ENCODE results near the gene PLPPR1.
A peak's percentile ranks its signal among the peaks of the same experiment; 100 is the strongest.

The PLPPR1 gene

GRCh38 chr9:101025940-101026339, 2.6 kb upstream of the PLPPR1 start:
- peaks cover 9 to 33% (median 19%) of the 10 kb centered on the region in 5 donors for H3K27me3 ChIP-seq (ENCODE audit: control insufficient read depth in 5 of 5, insufficient read depth in 4 of 5, low read length in 5 of 5)
- H3K9me3 ChIP-seq (ENCODE audit: control insufficient read depth in 5 of 5, low read length in 5 of 5): peaks cover 0 to 3% (median 0%) of the 10 kb centered on the region in 5 donors
- H3K36me3 ChIP-seq (ENCODE audit: control insufficient read depth in 5 of 5, insufficient read depth in 5 of 5, low read length in 5 of 5): no peaks in the 10 kb centered on the region
- no peak overlapping the region for H3K9ac ChIP-seq (ENCODE audit: low read length in 5 of 5)
- no peak overlapping the region for H3K4me3 ChIP-seq (ENCODE audit: low read depth in 1 of 5, low read length in 5 of 5)
- H3K4me1 ChIP-seq (ENCODE audit: control insufficient read depth in 5 of 5, insufficient read depth in 5 of 5, low read length in 5 of 5): peaks cover 0 to 27% (median 17%) of the 10 kb centered on the region in 5 donors
- H3K27ac ChIP-seq (ENCODE audit: low read depth, low read length): no peak overlapping the region

DNA sequence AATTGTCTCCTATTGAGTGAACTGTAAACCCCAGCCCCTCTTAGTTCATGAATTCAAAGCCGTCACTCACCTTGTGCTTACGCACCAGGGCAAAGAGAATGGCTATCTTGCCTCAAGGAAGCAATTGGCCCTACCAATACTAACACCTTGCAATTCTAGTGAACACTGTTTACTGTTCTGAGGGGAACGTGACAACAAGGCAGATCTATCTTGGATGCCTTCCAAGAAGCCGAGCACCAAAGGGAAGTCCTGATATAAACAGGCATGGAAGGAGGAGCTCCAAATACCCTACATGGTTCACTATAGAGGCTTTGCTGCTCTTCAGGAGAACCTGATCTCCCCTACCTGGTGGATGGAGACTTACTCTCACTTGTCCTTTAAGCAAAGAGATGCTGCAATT, 1.7 kb upstream of the PLPPR1 start:
- Histone ChIP-seq H3K27me3 (ENCODE audit: control insufficient read depth in 5 of 5, insufficient read depth in 4 of 5, low read length in 5 of 5) (peaks cover 9 to 33% (median 19%) of the 10 kb centered on the region in 5 donors), H3K9ac (ENCODE audit: low read length in 5 of 5) (no peak overlapping the region), H3K27ac (ENCODE audit: low read depth, low read length) (no peak overlapping the region), H3K4me3 (ENCODE audit: low read depth in 1 of 5, low read length in 5 of 5) (no peak overlapping the region), H3K36me3 (ENCODE audit: control insufficient read depth in 5 of 5, insufficient read depth in 5 of 5, low read length in 5 of 5) (no peaks in the 10 kb centered on the region), H3K4me1 (ENCODE audit: control insufficient read depth in 5 of 5, insufficient read depth in 5 of 5, low read length in 5 of 5) (peaks cover 0 to 27% (median 17%) of the 10 kb centered on the region in 5 donors), H3K9me3 (ENCODE audit: control insufficient read depth in 5 of 5, low read length in 5 of 5) (peaks cover 0 to 3% (median 0%) of the 10 kb centered on the region in 5 donors)

- Histone ChIP-seq H3K4me3 (ENCODE audit: low read depth in 1 of 5, low read length in 5 of 5) (no peak overlapping the region), H3K27me3 (ENCODE audit: control insufficient read depth in 5 of 5, insufficient read depth in 4 of 5, low read length in 5 of 5) (peaks cover 9 to 33% (median 19%) of the 10 kb centered on the region in 5 donors), H3K36me3 (ENCODE audit: control insufficient read depth in 5 of 5, insufficient read depth in 5 of 5, low read length in 5 of 5) (no peaks in the 10 kb centered on the region), H3K9me3 (ENCODE audit: control insufficient read depth in 5 of 5, low read length in 5 of 5) (peaks cover 0 to 3% (median 0%) of the 10 kb centered on the region in 5 donors), H3K27ac (ENCODE audit: low read depth, low read length) (no peak overlapping the region), H3K4me1 (ENCODE audit: control insufficient read depth in 5 of 5, insufficient read depth in 5 of 5, low read length in 5 of 5) (peaks cover 0 to 27% (median 17%) of the 10 kb centered on the region in 5 donors), H3K9ac (ENCODE audit: low read length in 5 of 5) (no peak overlapping the region)
These were observed 1.3 kb upstream of the PLPPR1 start for GRCh38 chr9:101027236-101027635.

DNA sequence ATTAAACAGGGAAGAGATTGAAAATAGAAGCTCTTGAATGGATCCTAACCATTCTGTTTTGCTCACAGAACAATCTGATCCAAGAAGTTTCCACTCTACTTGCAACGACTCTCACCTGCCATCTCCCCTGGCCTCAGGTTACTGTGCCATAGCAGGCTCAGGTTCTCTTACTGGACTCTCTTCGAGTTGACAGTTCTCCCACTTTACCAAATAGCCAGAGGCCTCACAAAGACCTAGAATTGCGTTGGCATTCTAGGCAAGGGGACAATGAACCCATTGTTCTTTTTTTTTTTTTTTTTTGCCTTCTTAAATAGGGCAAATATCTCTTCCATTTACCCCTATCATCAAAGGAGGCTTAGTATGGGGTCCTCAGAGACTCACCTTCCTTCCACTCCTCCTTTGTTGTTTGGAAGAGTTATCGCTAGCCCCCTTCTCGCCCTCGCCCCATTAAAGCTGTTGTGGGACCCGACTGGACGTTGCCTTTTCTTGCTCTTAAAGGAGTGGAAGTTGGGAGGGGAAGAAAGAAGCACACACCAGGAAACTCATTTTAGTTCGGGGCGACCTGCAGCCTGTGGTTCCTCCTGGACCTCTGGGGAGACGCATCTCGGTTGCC, 688 bp upstream of the PLPPR1 start:
- peaks cover 0 to 27% (median 17%) of the 10 kb centered on the region in 5 donors for H3K4me1 ChIP-seq (ENCODE audit: control insufficient read depth in 5 of 5, insufficient read depth in 5 of 5, low read length in 5 of 5)
- H3K9ac ChIP-seq (ENCODE audit: low read length in 5 of 5): no peak overlapping the region
- no peaks in the 10 kb centered on the region for H3K36me3 ChIP-seq (ENCODE audit: control insufficient read depth in 5 of 5, insufficient read depth in 5 of 5, low read length in 5 of 5)
- peaks cover 9 to 33% (median 19%) of the 10 kb centered on the region in 5 donors for H3K27me3 ChIP-seq (ENCODE audit: control insufficient read depth in 5 of 5, insufficient read depth in 4 of 5, low read length in 5 of 5)
- peak overlapping the region; percentile 45 to 81 (median 63) for H3K4me3 ChIP-seq (ENCODE audit: low read depth in 1 of 5, low read length in 5 of 5)
- H3K9me3 ChIP-seq (ENCODE audit: control insufficient read depth in 5 of 5, low read length in 5 of 5): peaks cover 0 to 3% (median 0%) of the 10 kb centered on the region in 5 donors
- no peak overlapping the region for H3K27ac ChIP-seq (ENCODE audit: low read depth, low read length)

DNA sequence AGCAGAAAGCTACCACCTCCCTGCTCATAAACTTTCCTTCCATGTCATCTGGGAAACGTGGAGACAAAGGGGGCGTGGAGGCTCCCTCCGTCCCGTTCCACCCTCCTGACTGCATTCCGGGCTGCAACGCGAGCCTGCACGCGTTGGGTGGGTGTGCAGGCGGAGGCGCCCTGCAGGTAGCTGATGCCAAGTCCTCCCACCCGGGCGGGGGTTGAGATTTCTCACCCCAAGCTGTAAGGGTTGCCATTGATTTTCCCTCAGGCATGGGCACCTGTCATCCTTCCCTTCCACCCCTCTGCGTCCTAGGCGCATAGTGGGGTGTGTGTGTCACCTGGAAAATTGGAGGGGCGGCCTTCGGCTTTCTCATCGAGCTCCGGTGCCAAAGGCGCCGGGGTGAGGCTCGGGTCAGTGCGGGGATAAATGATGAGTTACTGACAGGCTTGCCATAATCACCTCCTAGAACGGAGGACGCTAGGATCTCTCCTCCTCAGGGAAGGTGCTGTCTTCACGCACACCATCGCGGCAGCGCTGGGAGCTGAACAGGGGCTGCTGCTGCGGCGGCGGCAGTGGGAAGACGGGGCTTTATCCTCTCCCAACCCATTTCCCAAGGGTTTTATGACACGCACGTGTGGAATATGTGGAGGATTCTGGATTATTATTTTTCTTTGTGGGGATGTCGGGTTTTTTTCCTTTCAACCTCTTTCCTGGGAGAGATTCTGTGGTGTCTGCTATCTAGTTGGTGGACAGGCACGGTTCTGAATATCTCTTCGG, 973 bp downstream of the PLPPR1 start:
- Histone ChIP-seq H3K36me3 (ENCODE audit: control insufficient read depth in 5 of 5, insufficient read depth in 5 of 5, low read length in 5 of 5) (no peaks in the 10 kb centered on the region), H3K4me3 (ENCODE audit: low read depth in 1 of 5, low read length in 5 of 5) (peak overlapping the region in 4 of 5 donors; percentile 61 to 81 (median 68)), H3K9me3 (ENCODE audit: control insufficient read depth in 5 of 5, low read length in 5 of 5) (no peaks in the 10 kb centered on the region), H3K4me1 (ENCODE audit: control insufficient read depth in 5 of 5, insufficient read depth in 5 of 5, low read length in 5 of 5) (peaks cover 0 to 27% (median 17%) of the 10 kb centered on the region in 5 donors), H3K27me3 (ENCODE audit: control insufficient read depth in 5 of 5, insufficient read depth in 4 of 5, low read length in 5 of 5) (peaks cover 12 to 33% (median 19%) of the 10 kb centered on the region in 5 donors), H3K27ac (ENCODE audit: low read depth, low read length) (no peak overlapping the region), H3K9ac (ENCODE audit: low read length in 5 of 5) (no peak overlapping the region)

- no peaks in the 10 kb centered on the region for H3K36me3 ChIP-seq (ENCODE audit: control insufficient read depth in 5 of 5, insufficient read depth in 5 of 5, low read length in 5 of 5)
- H3K27me3 ChIP-seq (ENCODE audit: control insufficient read depth in 5 of 5, insufficient read depth in 4 of 5, low read length in 5 of 5): peaks cover 12 to 33% (median 19%) of the 10 kb centered on the region in 5 donors
- H3K9me3 ChIP-seq (ENCODE audit: control insufficient read depth in 5 of 5, low read length in 5 of 5): no peaks in the 10 kb centered on the region
- no peak overlapping the region for H3K4me3 ChIP-seq (ENCODE audit: low read depth in 1 of 5, low read length in 5 of 5)
- H3K4me1 ChIP-seq (ENCODE audit: control insufficient read depth in 5 of 5, insufficient read depth in 5 of 5, low read length in 5 of 5): peaks cover 0 to 27% (median 17%) of the 10 kb centered on the region in 5 donors
- H3K27ac ChIP-seq (ENCODE audit: low read depth, low read length): no peak overlapping the region
- no peak overlapping the region for H3K9ac ChIP-seq (ENCODE audit: low read length in 5 of 5)
These were observed 1.5 kb downstream of the PLPPR1 start for GRCh38 chr9:101030086-101030391.

DNA sequence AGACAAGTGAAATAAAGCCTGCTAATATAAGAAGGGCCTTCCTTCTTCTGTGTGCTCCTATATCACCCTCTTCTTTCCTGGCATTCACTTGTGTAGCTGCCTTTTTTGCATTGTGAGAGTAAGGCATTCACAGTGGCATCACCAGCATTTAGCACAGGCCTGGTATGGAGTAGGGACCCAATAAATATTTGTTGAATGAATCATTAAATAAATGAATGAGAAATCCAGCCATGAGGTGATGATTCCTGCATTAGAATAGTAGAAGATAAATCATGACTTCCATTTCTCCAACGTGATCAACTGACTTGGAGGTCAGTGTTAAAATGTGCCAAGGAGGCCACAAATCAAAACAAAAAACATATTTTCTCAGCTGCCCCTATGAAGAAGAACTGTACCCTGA, 3.9 kb downstream of the PLPPR1 start:
- no peak overlapping the region for H3K9ac ChIP-seq (ENCODE audit: low read length in 5 of 5)
- no peak overlapping the region for H3K4me3 ChIP-seq (ENCODE audit: low read depth in 1 of 5, low read length in 5 of 5)
- H3K27ac ChIP-seq (ENCODE audit: low read depth, low read length): no peak overlapping the region
- peaks cover 8 to 23% (median 14%) of the 10 kb centered on the region in 5 donors for H3K27me3 ChIP-seq (ENCODE audit: control insufficient read depth in 5 of 5, insufficient read depth in 4 of 5, low read length in 5 of 5)
- H3K4me1 ChIP-seq (ENCODE audit: control insufficient read depth in 5 of 5, insufficient read depth in 5 of 5, low read length in 5 of 5): peaks cover 0 to 21% (median 17%) of the 10 kb centered on the region in 5 donors
- H3K9me3 ChIP-seq (ENCODE audit: control insufficient read depth in 5 of 5, low read length in 5 of 5): no peaks in the 10 kb centered on the region
- no peaks in the 10 kb centered on the region for H3K36me3 ChIP-seq (ENCODE audit: control insufficient read depth in 5 of 5, insufficient read depth in 5 of 5, low read length in 5 of 5)

- Histone ChIP-seq H3K4me1 (ENCODE audit: control insufficient read depth in 5 of 5, insufficient read depth in 5 of 5, low read length in 5 of 5) (peaks cover 0 to 8% (median 3%) of the 10 kb centered on the region in 5 donors), H3K27me3 (ENCODE audit: control insufficient read depth in 5 of 5, insufficient read depth in 4 of 5, low read length in 5 of 5) (peaks cover 2 to 11% (median 10%) of the 10 kb centered on the region in 5 donors), H3K4me3 (ENCODE audit: low read depth in 1 of 5, low read length in 5 of 5) (no peak overlapping the region), H3K27ac (ENCODE audit: low read depth, low read length) (no peak overlapping the region), H3K9ac (ENCODE audit: low read length in 5 of 5) (no peak overlapping the region), H3K9me3 (ENCODE audit: control insufficient read depth in 5 of 5, low read length in 5 of 5) (no peaks in the 10 kb centered on the region), H3K36me3 (ENCODE audit: control insufficient read depth in 5 of 5, insufficient read depth in 5 of 5, low read length in 5 of 5) (no peaks in the 10 kb centered on the region)
These were observed 5.7 kb downstream of the PLPPR1 start for GRCh38 chr9:101034222-101034621.

GRCh38 chr9:101035098-101035497, 6.6 kb downstream of the PLPPR1 start:
- Histone ChIP-seq H3K27ac (ENCODE audit: low read depth, low read length) (no peak overlapping the region), H3K4me3 (ENCODE audit: low read depth in 1 of 5, low read length in 5 of 5) (no peak overlapping the region), H3K27me3 (ENCODE audit: control insufficient read depth in 5 of 5, insufficient read depth in 4 of 5, low read length in 5 of 5) (peaks cover 0 to 4% (median 2%) of the 10 kb centered on the region in 5 donors), H3K4me1 (ENCODE audit: control insufficient read depth in 5 of 5, insufficient read depth in 5 of 5, low read length in 5 of 5) (no peaks in the 10 kb centered on the region), H3K9ac (ENCODE audit: low read length in 5 of 5) (no peak overlapping the region), H3K9me3 (ENCODE audit: control insufficient read depth in 5 of 5, low read length in 5 of 5) (no peaks in the 10 kb centered on the region), H3K36me3 (ENCODE audit: control insufficient read depth in 5 of 5, insufficient read depth in 5 of 5, low read length in 5 of 5) (no peaks in the 10 kb centered on the region)

GRCh38 chr9:101037430-101037829, 8.9 kb downstream of the PLPPR1 start:
- no peaks in the 10 kb centered on the region for H3K36me3 ChIP-seq (ENCODE audit: control insufficient read depth in 5 of 5, insufficient read depth in 5 of 5, low read length in 5 of 5)
- no peak overlapping the region for H3K27ac ChIP-seq (ENCODE audit: low read depth, low read length)
- peaks cover 0 to 6% (median 0%) of the 10 kb centered on the region in 5 donors for H3K4me1 ChIP-seq (ENCODE audit: control insufficient read depth in 5 of 5, insufficient read depth in 5 of 5, low read length in 5 of 5)
- no peak overlapping the region for H3K9ac ChIP-seq (ENCODE audit: low read length in 5 of 5)
- no peaks in the 10 kb centered on the region for H3K9me3 ChIP-seq (ENCODE audit: control insufficient read depth in 5 of 5, low read length in 5 of 5)
- no peak overlapping the region for H3K4me3 ChIP-seq (ENCODE audit: low read depth in 1 of 5, low read length in 5 of 5)
- H3K27me3 ChIP-seq (ENCODE audit: control insufficient read depth in 5 of 5, insufficient read depth in 4 of 5, low read length in 5 of 5): peaks cover 0 to 3% (median 0%) of the 10 kb centered on the region in 5 donors

Measured in subcutaneous abdominal adipose tissue (tissue), 5 donors.